GM19372 (cell line): ENCODE results near the gene SMIM32.

Experiments
- ATAC-seq: cut with Tn5 transposase; IDR thresholded peaks from one replicate; pipeline ENCODE4 v1.9.1; 2021; ENCODE audit warnings: mild to moderate bottlenecking, low read depth, moderate library complexity; ENCODE audit not compliant: unreplicated experiment

SMIM32 gene

GRCh38 chr5:136141561-136141960 lies 51.4 kb downstream of the SMIM32 start:
- peak; percentile 70 for ATAC-seq
